CD4-positive, alpha-beta T cell (primary cell): ENCODE data around the gene ANO6. TPM values are rescaled to one million over a fixed set of nuclear protein-coding genes. Genes with fewer than 3 reads are reported as not detected.

Experiments used
- ATAC-seq: fragments of 200-7000 bp; cut with Tn5 transposase; one replicate; pipeline ENCODE4 v1.10.0; 2022; ENCODE audit warnings: mild to moderate bottlenecking; ENCODE audit not compliant: poor library complexity
- CTCF ChIA-PET: fragments of 350-600 bp; sonication (Branson Sonifier 250); formaldehyde crosslinking; loops from one replicate; lab custom pipeline; 2021; ENCODE audit warnings: antibody characterized with exemption, inconsistent platforms; lab: Charles Lee
- POLR2A ChIA-PET: fragments of 350-600 bp; sonication (Branson Sonifier 250); formaldehyde crosslinking; loops from one replicate; lab custom pipeline; 2021; ENCODE audit warnings: antibody characterized with exemption, inconsistent platforms; lab: Charles Lee
- DNase-seq, 14 experiments: peaks; one replicate each; pipeline ENCODE4 v3.0.0-alpha.2; 2013 to 2020; ENCODE audit warnings: mixed read lengths in 2 of 14
- H3K27ac ChIP-seq, 2 donors: one replicate each; pipeline versions ENCODE4 v1.5.1 to v1.7.0; 2013; ENCODE audit warnings: low read length in 2 of 2, low read depth in 1 of 2, mild to moderate bottlenecking in 1 of 2
- H3K27me3 ChIP-seq, 2 experiments: 1 replicate in 1 of 2; 2 replicates in 1 of 2; pipeline versions ENCODE4 v1.6.1 to v1.7.0; 2013; ENCODE audit warnings: low read length in 2 of 2, control low read depth in 1 of 2, mild to moderate bottlenecking in 1 of 2, moderate library complexity in 1 of 2; ENCODE audit not compliant: insufficient read depth in 2 of 2, control insufficient read depth in 1 of 2
- H3K36me3 ChIP-seq: one replicate; pipeline ENCODE4 v1.6.1; 2013; ENCODE audit warnings: low read length, control low read depth; ENCODE audit not compliant: insufficient read depth
- H3K4me1 ChIP-seq: one replicate; pipeline ENCODE4 v1.6.1; 2013; ENCODE audit warnings: low read length, control low read depth; ENCODE audit not compliant: insufficient read depth
- H3K4me3 ChIP-seq: one replicate; pipeline ENCODE4 v1.5.1; 2013; ENCODE audit warnings: mild to moderate bottlenecking, low read length, moderate library complexity
- H3K9me3 ChIP-seq, 2 experiments: 1 replicate in 1 of 2; 2 replicates in 1 of 2; pipeline versions ENCODE4 v1.6.1 to v1.7.0; 2013; ENCODE audit warnings: low read length in 2 of 2, mild to moderate bottlenecking in 2 of 2, control low read depth in 1 of 2, moderate library complexity in 1 of 2; ENCODE audit not compliant: control insufficient read depth in 1 of 2, insufficient read depth in 1 of 2
- H3K27ac Mint-ChIP-seq: one replicate; pipeline ENCODE4 v1.8.0; 2020; ENCODE audit warnings: mixed read lengths
- H3K27me3 Mint-ChIP-seq: one replicate; pipeline ENCODE4 v1.8.0; 2021; ENCODE audit warnings: mixed read lengths
- H3K36me3 Mint-ChIP-seq: one replicate; pipeline ENCODE4 v1.8.0; 2021; ENCODE audit warnings: low read depth, mixed read lengths
- H3K4me1 Mint-ChIP-seq: one replicate; pipeline ENCODE4 v1.8.0; 2021; ENCODE audit warnings: low read depth, mixed read lengths
- H3K4me3 Mint-ChIP-seq: one replicate; pipeline ENCODE4 v1.8.0; 2020; ENCODE audit warnings: mild to moderate bottlenecking, mixed read lengths
- H3K9me3 Mint-ChIP-seq: one replicate; pipeline ENCODE4 v1.8.0; 2020; ENCODE audit warnings: mixed read lengths
- intact Hi-C, 2 experiments: fragments of 100-400 bp; cut with DNase I in 1 of 2; cut with micrococcal nuclease in 1 of 2; formaldehyde crosslinking; loops; one replicate each; pipeline versions ENCODE4 v1.15.1 to v1.9.0; 2023 to 2025; cut with DNase I, micrococcal nuclease
- total RNA-seq, 174 experiments: library from RNA in 2 of 174; stranded (reverse) in 2 of 174; gene quantifications; one replicate each; pipeline ENCODE4 v1.2.3 and lab custom pipeline; 2021 to 2026
- TF ChIP-seq, protein P1 (sequence below): fragments of 200-600 bp; IDR thresholded peaks from one replicate; pipeline ENCODE4 v1.8.0; 2022; ENCODE audit warnings: antibody characterized with exemption, mild to moderate bottlenecking

The ANO6 gene
- total RNA-seq, 2 experiments from 2014 or later = 11.6 to 11.7 TPM

DNA sequence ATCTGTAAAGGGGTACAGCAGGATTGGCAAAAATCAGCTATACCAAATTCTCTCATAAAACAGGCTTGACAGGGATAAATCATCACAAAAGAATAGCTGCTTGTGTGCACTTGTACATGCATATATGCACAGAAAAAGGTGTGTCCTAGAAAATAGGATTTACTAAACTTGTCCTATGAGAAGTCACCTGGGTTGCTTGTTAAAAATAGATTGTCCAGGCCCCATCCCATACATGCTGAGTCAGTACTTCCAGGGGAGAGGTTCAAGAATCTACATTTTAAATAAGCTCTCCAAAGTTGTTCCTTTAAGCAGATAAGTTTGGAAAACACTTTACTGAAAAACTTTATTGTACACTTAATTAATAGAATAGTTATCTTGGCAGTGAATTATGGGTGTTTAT is 123.1 kb downstream of the ANO6 start:
- intact Hi-C loops = no loop called here
- Mint-ChIP-seq H3K27ac (no peak overlapping the region), H3K4me3 (no peak overlapping the region), H3K36me3 (peaks cover 36% of the 10 kb centered on the region), H3K4me1 (no peaks in the 10 kb centered on the region), H3K9me3 (no peaks in the 10 kb centered on the region), H3K27me3 (no peaks in the 10 kb centered on the region)
- DNase-seq = no peak
- TF ChIP-seq, protein P1, sequence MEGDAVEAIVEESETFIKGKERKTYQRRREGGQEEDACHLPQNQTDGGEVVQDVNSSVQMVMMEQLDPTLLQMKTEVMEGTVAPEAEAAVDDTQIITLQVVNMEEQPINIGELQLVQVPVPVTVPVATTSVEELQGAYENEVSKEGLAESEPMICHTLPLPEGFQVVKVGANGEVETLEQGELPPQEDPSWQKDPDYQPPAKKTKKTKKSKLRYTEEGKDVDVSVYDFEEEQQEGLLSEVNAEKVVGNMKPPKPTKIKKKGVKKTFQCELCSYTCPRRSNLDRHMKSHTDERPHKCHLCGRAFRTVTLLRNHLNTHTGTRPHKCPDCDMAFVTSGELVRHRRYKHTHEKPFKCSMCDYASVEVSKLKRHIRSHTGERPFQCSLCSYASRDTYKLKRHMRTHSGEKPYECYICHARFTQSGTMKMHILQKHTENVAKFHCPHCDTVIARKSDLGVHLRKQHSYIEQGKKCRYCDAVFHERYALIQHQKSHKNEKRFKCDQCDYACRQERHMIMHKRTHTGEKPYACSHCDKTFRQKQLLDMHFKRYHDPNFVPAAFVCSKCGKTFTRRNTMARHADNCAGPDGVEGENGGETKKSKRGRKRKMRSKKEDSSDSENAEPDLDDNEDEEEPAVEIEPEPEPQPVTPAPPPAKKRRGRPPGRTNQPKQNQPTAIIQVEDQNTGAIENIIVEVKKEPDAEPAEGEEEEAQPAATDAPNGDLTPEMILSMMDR = no peak
- no peaks in the 10 kb centered on the region for H3K9me3 ChIP-seq
- no peaks in the 10 kb centered on the region for H3K4me1 ChIP-seq
- no peaks in the 10 kb centered on the region for H3K27me3 ChIP-seq
- H3K4me3 ChIP-seq = no peak overlapping the region
- POLR2A ChIA-PET = no interaction called here
- ATAC-seq = no peak
- H3K27ac ChIP-seq = no peak overlapping the region
- peaks cover 4% of the 10 kb centered on the region for H3K36me3 ChIP-seq
- CTCF ChIA-PET = no interaction called here

DNA sequence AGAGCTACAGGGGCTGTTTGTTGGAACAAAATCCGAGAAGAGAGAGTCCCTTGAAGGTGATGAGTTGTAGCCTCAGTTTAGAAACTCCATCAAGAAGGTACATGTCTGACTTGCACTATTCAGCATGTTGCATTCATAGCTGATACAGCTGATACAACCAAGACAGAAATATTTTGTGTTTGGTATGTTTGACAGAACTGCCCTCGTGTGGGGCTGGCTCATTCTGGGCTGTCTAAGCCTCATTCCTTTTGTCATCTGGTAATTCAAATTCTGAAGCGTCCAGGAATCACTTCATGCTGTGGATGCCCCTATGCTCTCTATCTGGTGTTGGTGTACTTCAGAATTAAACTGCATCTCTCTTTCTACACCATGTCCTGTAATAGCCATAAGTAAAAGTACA is 126.3 kb downstream of the ANO6 start:
- H3K36me3 Mint-ChIP-seq = peaks cover 46% of the 10 kb centered on the region
- ChIA-PET CTCF (no interaction called here), POLR2A (no interaction called here)
- no peak overlapping the region for H3K4me3 Mint-ChIP-seq
- no peaks in the 10 kb centered on the region for H3K4me1 Mint-ChIP-seq
- H3K27ac ChIP-seq = no peak overlapping the region
- no peaks in the 10 kb centered on the region for H3K27me3 ChIP-seq
- H3K4me3 ChIP-seq = no peak overlapping the region
- no peak for ATAC-seq
- no peak for DNase-seq
- TF ChIP-seq, protein P1 = no peak
- intact Hi-C loops = no loop called here
- H3K9me3 Mint-ChIP-seq = no peaks in the 10 kb centered on the region
- H3K36me3 ChIP-seq = peaks cover 8% of the 10 kb centered on the region
- H3K9me3 ChIP-seq = no peaks in the 10 kb centered on the region
- no peak overlapping the region for H3K27ac Mint-ChIP-seq
- no peaks in the 10 kb centered on the region for H3K27me3 Mint-ChIP-seq
- H3K4me1 ChIP-seq = no peaks in the 10 kb centered on the region

DNA sequence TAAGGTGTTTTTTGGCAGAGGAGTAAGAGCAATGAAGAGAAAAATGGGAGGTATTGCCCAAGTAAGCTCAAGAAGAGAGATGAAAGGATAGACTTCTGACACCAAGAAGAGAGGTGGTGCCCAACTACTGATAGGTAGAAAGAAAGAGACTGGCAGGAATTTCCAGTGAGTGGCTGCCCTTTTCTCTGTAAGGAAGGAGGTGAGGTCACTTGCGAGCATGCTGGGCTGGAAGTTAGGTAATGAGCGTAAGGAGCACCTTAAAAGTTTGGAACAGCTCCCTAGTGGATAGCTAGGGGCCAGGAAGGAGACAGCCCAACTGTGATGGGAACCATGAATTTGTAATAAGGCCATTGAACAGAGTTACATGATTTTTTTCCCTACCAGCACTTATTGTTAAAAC is 127.0 kb downstream of the ANO6 start:
- Mint-ChIP-seq H3K27me3 (no peaks in the 10 kb centered on the region), H3K27ac (no peak overlapping the region), H3K4me1 (no peaks in the 10 kb centered on the region), H3K9me3 (no peaks in the 10 kb centered on the region), H3K4me3 (no peak overlapping the region), H3K36me3 (peaks cover 52% of the 10 kb centered on the region)
- Histone ChIP-seq H3K4me3 (no peak overlapping the region), H3K9me3 (no peaks in the 10 kb centered on the region), H3K4me1 (no peaks in the 10 kb centered on the region), H3K36me3 (peaks cover 6% of the 10 kb centered on the region), H3K27me3 (no peaks in the 10 kb centered on the region), H3K27ac (no peak overlapping the region)
- ChIA-PET POLR2A (no interaction called here), CTCF (no interaction called here)
- DNase-seq (no peak), ATAC-seq (no peak)
- intact Hi-C loops = no loop called here
- TF ChIP-seq, protein P1 = no peak
